Natural killer cell (primary cell): ENCODE results near the gene ATP5PB. TPM values are rescaled to one million over a fixed set of nuclear protein-coding genes. Genes with fewer than 3 reads are reported as not detected.

Source experiments
- ATAC-seq, 3 donors: fragments of 150-1000 bp in 2 of 3; fragments of 200-7000 bp in 1 of 3; cut with Tn5 transposase; 1 replicate in 1 of 3; 2 replicates in 2 of 3; pipeline ENCODE4 v1.10.0; 2021; ENCODE audit warnings: mild to moderate bottlenecking in 2 of 3, moderate library complexity in 2 of 3
- DNase-seq, 2 donors: peaks; one replicate each; pipeline versions ENCODE4 v3.0.0 to v3.0.0-alpha.2; 2013 to 2021; ENCODE audit warnings: mixed read lengths in 1 of 2
- H3K27ac ChIP-seq: one replicate; pipeline ENCODE4 v1.5.1; 2013; ENCODE audit warnings: mild to moderate bottlenecking, low read length
- H3K27me3 ChIP-seq: one replicate; pipeline ENCODE4 v1.6.1; 2013; ENCODE audit warnings: low read length; ENCODE audit not compliant: control insufficient read depth, insufficient read depth
- H3K36me3 ChIP-seq: one replicate; pipeline ENCODE4 v1.6.1; 2013; ENCODE audit warnings: low read length; ENCODE audit not compliant: control insufficient read depth, insufficient read depth
- H3K4me1 ChIP-seq: one replicate; pipeline ENCODE4 v1.6.1; 2013; ENCODE audit warnings: low read length; ENCODE audit not compliant: control insufficient read depth, insufficient read depth
- H3K4me3 ChIP-seq: one replicate; pipeline ENCODE4 v1.5.1; 2013; ENCODE audit warnings: low read length
- H3K9me3 ChIP-seq: one replicate; pipeline ENCODE4 v1.6.1; 2013; ENCODE audit warnings: low read length; ENCODE audit not compliant: control insufficient read depth, insufficient read depth
- H3K27ac Mint-ChIP-seq, 2 donors: one replicate each; pipeline ENCODE4 v1.8.0; 2022; ENCODE audit warnings: mild to moderate bottlenecking in 2 of 2, mixed read lengths in 2 of 2, moderate library complexity in 1 of 2
- H3K27me3 Mint-ChIP-seq, 2 donors: one replicate each; pipeline ENCODE4 v1.8.0; 2022; ENCODE audit warnings: low read depth in 2 of 2, mixed read lengths in 2 of 2
- H3K36me3 Mint-ChIP-seq: one replicate; pipeline ENCODE4 v1.8.0; 2022; ENCODE audit warnings: mixed read lengths
- H3K4me1 Mint-ChIP-seq, 2 donors: one replicate each; pipeline ENCODE4 v1.8.0; 2022; ENCODE audit warnings: mixed read lengths in 2 of 2
- H3K4me3 Mint-ChIP-seq: one replicate; pipeline ENCODE4 v1.8.0; 2022; ENCODE audit warnings: mild to moderate bottlenecking, moderate library complexity, mixed read lengths
- H3K9me3 Mint-ChIP-seq, 2 donors: one replicate each; pipeline ENCODE4 v1.8.0; 2022; ENCODE audit warnings: mixed read lengths in 2 of 2
- WGBS: methylation state at CpG from one replicate; pipeline ENCODE4 v1.1.7; 2013; ENCODE audit warnings: missing lambda C conversion rate; ENCODE audit not compliant: insufficient coverage; 5-methylcytosine and 5-hydroxymethylcytosine counted together
- intact Hi-C: fragments of 100-400 bp; cut with micrococcal nuclease; formaldehyde crosslinking; loops from one replicate; pipeline ENCODE4 v1.14.2; 2022
- total RNA-seq, 4 donors: library from RNA; stranded (reverse); fragments of 120-200 nt in 1 of 4; gene quantifications; one replicate each; pipeline versions ENCODE4 v1.2.3 to v1.2.4, GENCODE V29; 2013 to 2022
- TF ChIP-seq, protein P1 (sequence below): fragments of 200-600 bp; IDR thresholded peaks from one replicate; pipeline ENCODE4 v1.8.0; 2022; ENCODE audit warnings: antibody characterized with exemption

The ATP5PB gene
- total RNA-seq, 3 donors from 2014 or later (not counting 1 experiment from before 2014, with no cell fraction given) = 105 to 115 (median 105) TPM

DNA sequence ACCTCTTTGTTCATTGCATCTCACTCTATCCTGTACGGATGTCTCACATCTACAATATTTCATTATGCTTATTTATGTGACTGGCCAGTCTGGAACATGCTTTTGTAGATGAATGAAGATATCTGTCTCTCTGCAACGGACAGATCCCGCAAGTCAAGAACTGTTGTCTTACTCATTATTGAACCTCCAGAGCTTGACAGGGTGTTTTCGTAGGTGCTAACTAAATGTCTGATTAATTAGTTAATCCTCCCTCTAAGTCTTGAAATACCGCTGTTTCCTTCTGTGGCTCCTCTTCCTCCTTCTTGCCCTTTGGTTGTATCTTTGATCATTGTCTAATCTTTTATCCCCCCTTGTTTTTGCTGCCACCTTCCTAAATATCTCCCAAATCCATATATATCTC, 21.3 kb downstream of the ATP5PB start:
- ATAC-seq (peak; percentile 27 to 49 (median 31)), DNase-seq (peak in 1 of 2 donors; percentile 43)
- Mint-ChIP-seq H3K36me3 (no peaks in the 10 kb centered on the region), H3K4me3 (no peak overlapping the region), H3K9me3 (no peaks in the 10 kb centered on the region), H3K4me1 (peaks cover 6 to 15% of the 10 kb centered on the region in 2 donors), H3K27ac (no peak overlapping the region), H3K27me3 (no peaks in the 10 kb centered on the region)
- Histone ChIP-seq H3K36me3 (peaks cover 13% of the 10 kb centered on the region), H3K4me3 (peak overlapping the region; percentile 6), H3K27ac (peak overlapping the region; percentile 86), H3K27me3 (no peaks in the 10 kb centered on the region), H3K4me1 (peaks cover 35% of the 10 kb centered on the region), H3K9me3 (no peaks in the 10 kb centered on the region)
- intact Hi-C loops = loop anchor here (1.0 to 10.0 kb wide), 2 partner anchors 21 to 284 kb away; partner anchors contain the start of genes ATP5PB, DDX20 and WDR77
- 28% methylated on average over 5 of the region's 5 CpGs for WGBS
- TF ChIP-seq, protein P1, sequence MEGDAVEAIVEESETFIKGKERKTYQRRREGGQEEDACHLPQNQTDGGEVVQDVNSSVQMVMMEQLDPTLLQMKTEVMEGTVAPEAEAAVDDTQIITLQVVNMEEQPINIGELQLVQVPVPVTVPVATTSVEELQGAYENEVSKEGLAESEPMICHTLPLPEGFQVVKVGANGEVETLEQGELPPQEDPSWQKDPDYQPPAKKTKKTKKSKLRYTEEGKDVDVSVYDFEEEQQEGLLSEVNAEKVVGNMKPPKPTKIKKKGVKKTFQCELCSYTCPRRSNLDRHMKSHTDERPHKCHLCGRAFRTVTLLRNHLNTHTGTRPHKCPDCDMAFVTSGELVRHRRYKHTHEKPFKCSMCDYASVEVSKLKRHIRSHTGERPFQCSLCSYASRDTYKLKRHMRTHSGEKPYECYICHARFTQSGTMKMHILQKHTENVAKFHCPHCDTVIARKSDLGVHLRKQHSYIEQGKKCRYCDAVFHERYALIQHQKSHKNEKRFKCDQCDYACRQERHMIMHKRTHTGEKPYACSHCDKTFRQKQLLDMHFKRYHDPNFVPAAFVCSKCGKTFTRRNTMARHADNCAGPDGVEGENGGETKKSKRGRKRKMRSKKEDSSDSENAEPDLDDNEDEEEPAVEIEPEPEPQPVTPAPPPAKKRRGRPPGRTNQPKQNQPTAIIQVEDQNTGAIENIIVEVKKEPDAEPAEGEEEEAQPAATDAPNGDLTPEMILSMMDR = no peak

DNA sequence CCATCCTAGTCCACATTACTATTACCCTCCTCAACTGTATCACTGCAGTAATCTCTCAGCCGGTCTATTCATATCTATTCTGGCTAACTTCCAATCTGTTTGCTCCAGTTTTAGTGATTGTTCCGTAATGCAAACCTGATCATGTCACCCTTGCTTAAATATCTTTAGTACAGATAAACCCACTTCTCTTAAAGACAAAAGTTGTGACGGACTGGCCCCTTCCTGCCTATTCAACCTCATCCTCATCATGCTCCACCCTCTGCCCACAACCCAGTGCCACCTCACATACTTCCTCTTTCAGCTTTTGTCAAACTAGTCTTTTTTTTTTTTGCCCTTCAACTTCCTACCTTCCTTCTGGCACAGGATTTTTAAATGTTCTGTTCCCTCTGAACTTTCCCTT, 21.7 kb downstream of the ATP5PB start:
- no peaks in the 10 kb centered on the region for H3K9me3 ChIP-seq
- H3K36me3 ChIP-seq = peaks cover 13% of the 10 kb centered on the region
- no peaks in the 10 kb centered on the region for H3K36me3 Mint-ChIP-seq
- TF ChIP-seq, protein P1 = no peak
- H3K27ac ChIP-seq = peak overlapping the region; percentile 86
- peak overlapping the region; percentile 6 for H3K4me3 ChIP-seq
- no peak overlapping the region for H3K4me3 Mint-ChIP-seq
- peaks cover 40% of the 10 kb centered on the region for H3K4me1 ChIP-seq
- peak; percentile 50 to 89 for DNase-seq
- H3K4me1 Mint-ChIP-seq = peaks cover 10 to 19% of the 10 kb centered on the region in 2 donors
- H3K27me3 Mint-ChIP-seq = no peaks in the 10 kb centered on the region
- no peak overlapping the region for H3K27ac Mint-ChIP-seq
- H3K27me3 ChIP-seq = no peaks in the 10 kb centered on the region
- intact Hi-C loops = loop anchor here (10.0 kb wide), 1 partner anchor 284 kb away; the partner anchor contains the start of gene DDX20
- ATAC-seq = peak; percentile 66 to 88 (median 79)
- H3K9me3 Mint-ChIP-seq = no peaks in the 10 kb centered on the region
- 0% methylated on average over 3 of the region's 3 CpGs for WGBS

DNA sequence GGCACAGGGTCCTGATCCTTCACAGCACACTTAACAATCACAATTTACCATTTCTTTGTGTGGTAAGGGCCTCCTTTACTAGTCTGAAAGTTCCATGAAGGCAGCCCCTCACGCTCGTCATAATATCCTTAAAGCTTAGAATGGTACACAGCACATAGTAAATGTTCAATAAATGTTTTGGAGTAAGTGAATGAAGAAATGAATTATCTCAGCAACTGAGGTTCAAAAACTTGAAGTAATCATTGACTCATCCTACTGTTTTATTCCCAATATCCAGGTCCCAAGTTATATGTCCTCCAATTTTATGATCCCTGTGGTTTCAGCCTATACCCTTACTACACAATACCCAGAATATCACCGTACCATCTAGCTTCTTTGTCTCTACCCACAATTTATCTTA, 22.3 kb downstream of the ATP5PB start:
- intact Hi-C loops = loop anchor here (10.0 kb wide), 1 partner anchor 283 kb away; the partner anchor contains the start of gene DDX20
- no peak overlapping the region for H3K4me3 ChIP-seq
- Mint-ChIP-seq H3K4me1 (peaks cover 15 to 25% of the 10 kb centered on the region in 2 donors), H3K36me3 (no peaks in the 10 kb centered on the region), H3K27ac (no peak overlapping the region), H3K27me3 (no peaks in the 10 kb centered on the region), H3K9me3 (no peaks in the 10 kb centered on the region), H3K4me3 (no peak overlapping the region)
- no peak for DNase-seq
- H3K4me1 ChIP-seq = peaks cover 45% of the 10 kb centered on the region
- WGBS = 93% methylated on average over 2 of the region's 3 CpGs
- peaks cover 13% of the 10 kb centered on the region for H3K36me3 ChIP-seq
- H3K9me3 ChIP-seq = no peaks in the 10 kb centered on the region
- H3K27me3 ChIP-seq = no peaks in the 10 kb centered on the region
- TF ChIP-seq, protein P1 = no peak
- H3K27ac ChIP-seq = peak overlapping the region; percentile 86
- ATAC-seq = peak in 1 of 3 donors; percentile 1

DNA sequence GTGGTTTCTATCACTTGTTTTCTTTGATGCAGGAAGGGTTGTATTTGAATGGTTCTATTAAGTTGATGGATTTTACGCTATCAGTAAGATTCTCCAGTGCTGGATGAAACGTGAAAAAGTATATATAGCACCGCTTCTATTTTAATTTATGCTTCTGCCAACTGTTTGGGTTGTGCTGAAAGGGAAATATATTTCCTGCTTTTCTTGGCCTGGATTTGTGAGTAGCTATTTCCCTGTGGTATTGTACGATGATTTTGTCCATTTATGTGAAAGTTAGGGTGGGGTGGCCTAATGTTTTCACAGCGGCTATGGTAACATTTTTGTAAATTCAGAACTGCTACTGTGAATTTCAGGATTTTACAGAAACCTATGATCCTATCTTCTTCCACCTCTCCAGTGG, 24.8 kb downstream of the ATP5PB start:
- Histone ChIP-seq H3K4me1 (peaks cover 64% of the 10 kb centered on the region), H3K4me3 (peak overlapping the region; percentile 60), H3K36me3 (peaks cover 19% of the 10 kb centered on the region), H3K9me3 (no peaks in the 10 kb centered on the region), H3K27me3 (no peaks in the 10 kb centered on the region), H3K27ac (peak overlapping the region; percentile 79)
- Mint-ChIP-seq H3K4me3 (peak overlapping the region; percentile 97), H3K27ac (no peak overlapping the region), H3K27me3 (no peaks in the 10 kb centered on the region), H3K36me3 (peaks cover 12% of the 10 kb centered on the region), H3K9me3 (no peaks in the 10 kb centered on the region), H3K4me1 (peaks cover 36 to 48% of the 10 kb centered on the region in 2 donors)
- TF ChIP-seq, protein P1 = no peak
- DNase-seq = no peak
- intact Hi-C loops = loop anchor here (2.0 to 10.0 kb wide), 3 partner anchors 33 to 281 kb away; partner anchors contain the start of gene DDX20
- WGBS = 44% methylated on average over 4 of the region's 5 CpGs
- ATAC-seq = no peak
